Gastrocnemius medialis (tissue), 4 donors: ENCODE data around the gene BCDIN3D. TPM values are rescaled to one million over a fixed set of nuclear protein-coding genes. Genes with fewer than 3 reads are reported as not detected.

Experiments
- ATAC-seq, 2 donors: fragments of 150-250 bp; one replicate each; pipeline ENCODE4 v1.9.1; 2016
- DNase-seq, 2 donors: peaks; one replicate each; pipeline ENCODE4 v3.0.0-alpha.2; 2019
- H3K27ac ChIP-seq, 4 donors: fragments of 200-600 bp; sonication (generic); 1 replicate in 1 of 4; 2 replicates in 3 of 4; pipeline ENCODE4 v1.5.1; 2016 to 2018; ENCODE audit warnings: mild to moderate bottlenecking in 2 of 4, moderate library complexity in 1 of 4
- H3K27me3 ChIP-seq, 3 donors: fragments of 200-600 bp; sonication (generic) in 2 of 3; 1 replicate in 1 of 3; 2 replicates in 2 of 3; pipeline versions ENCODE4 v1.5.1 to v1.6.0; 2016 to 2019; ENCODE audit warnings: mild to moderate bottlenecking in 1 of 3, moderate library complexity in 1 of 3
- H3K36me3 ChIP-seq, 2 donors: fragments of 200-600 bp; sonication (generic) in 1 of 2; one replicate each; pipeline ENCODE4 v1.5.1; 2017 to 2018
- H3K4me1 ChIP-seq, 2 donors: fragments of 200-600 bp; sonication (generic) in 1 of 2; one replicate each; pipeline ENCODE4 v1.5.1; 2016 to 2017; ENCODE audit warnings: mild to moderate bottlenecking in 2 of 2
- H3K4me3 ChIP-seq, 4 donors: fragments of 200-600 bp; sonication (generic) in 3 of 4; 1 replicate in 1 of 4; 2 replicates in 3 of 4; pipeline ENCODE4 v1.5.1; 2016 to 2019; ENCODE audit warnings: mild to moderate bottlenecking in 2 of 4
- H3K9me3 ChIP-seq, 3 donors: fragments of 200-600 bp; sonication (generic) in 2 of 3; 1 replicate in 1 of 3; 2 replicates in 2 of 3; pipeline ENCODE4 v1.5.1; 2016 to 2019
- CTCF ChIP-seq, 5 experiments: fragments of 450-650 bp in 3 of 5; fragments of 200-600 bp in 2 of 5; sonication (generic) in 2 of 5; IDR thresholded peaks in 4 of 5; conservative IDR thresholded peaks in 1 of 5; 1 replicate in 4 of 5; 2 replicates in 1 of 5; pipeline ENCODE4 v1.5.1; 2016 to 2019; ENCODE audit warnings: antibody characterized with exemption in 5 of 5, mild to moderate bottlenecking in 3 of 5, moderate library complexity in 3 of 5
- POLR2A ChIP-seq, 2 donors: fragments of 450-650 bp; IDR thresholded peaks; one replicate each; pipeline ENCODE4 v1.6.1; 2017; ENCODE audit warnings: antibody characterized with exemption in 2 of 2, mild to moderate bottlenecking in 2 of 2, moderate library complexity in 2 of 2
- in situ Hi-C, 4 donors: fragments of 200-750 bp; cut with MboI; loops; one replicate each; pipeline versions ENCODE4 v1.15.0 to v1.8.0; 2017; ENCODE audit warnings: low sequenced_read_pairs in 4 of 4
- intact Hi-C: fragments of 100-400 bp; cut with DNase I; formaldehyde crosslinking; loops from one replicate; pipeline ENCODE4 v1.15.1; 2023; ENCODE audit warnings: low total_unique reads
- total RNA-seq, 4 donors: library from RNA; depleted of rRNA; stranded (reverse); fragments of >200 nt; gene quantifications; one replicate each; pipeline versions ENCODE4 v1.1.0 to v1.2.3, GENCODE V29; 2016

Gene BCDIN3D
- total RNA-seq, 4 donors from 2014 or later: 1.2 to 2.7 (median 2.3) TPM

- in situ Hi-C loops: no loop called here
- Histone ChIP-seq H3K36me3 (peaks cover 0 to 20% of the 10 kb centered on the region in 2 donors), H3K4me1 (no peaks in the 10 kb centered on the region), H3K9me3 (no peaks in the 10 kb centered on the region), H3K27ac (no peak overlapping the region), H3K4me3 (no peak overlapping the region), H3K27me3 (no peaks in the 10 kb centered on the region)
- no peak for DNase-seq
- no peak for TF ChIP-seq CTCF (IDR thresholded peaks at IDR 0.05 in 4 of 5, conservative IDR thresholded peaks at IDR 0.05 in 1 of 5)
- TF ChIP-seq POLR2A (IDR thresholded peaks at IDR 0.05): no peak
- intact Hi-C loops: no loop called here
- no peak for ATAC-seq
These were observed 51.2 kb downstream of the BCDIN3D start for GRCh38 chr12:49791700-49792099.

- TF ChIP-seq POLR2A (IDR thresholded peaks at IDR 0.05) (no peak), CTCF (IDR thresholded peaks at IDR 0.05 in 4 of 5, conservative IDR thresholded peaks at IDR 0.05 in 1 of 5) (no peak)
- intact Hi-C loops: no loop called here
- H3K4me3 ChIP-seq: no peak overlapping the region
- H3K4me1 ChIP-seq: no peaks in the 10 kb centered on the region
- H3K9me3 ChIP-seq: no peaks in the 10 kb centered on the region
- no peak overlapping the region for H3K27ac ChIP-seq
- DNase-seq (no peak), ATAC-seq (no peak)
- H3K27me3 ChIP-seq: no peaks in the 10 kb centered on the region
- in situ Hi-C loops: no loop called here
- H3K36me3 ChIP-seq: peaks cover 0 to 18% of the 10 kb centered on the region in 2 donors
These were observed 52.0 kb downstream of the BCDIN3D start for GRCh38 chr12:49790741-49791555.

GRCh38 chr12:49789992-49790391 is 52.9 kb downstream of the BCDIN3D start:
- H3K9me3 ChIP-seq: no peaks in the 10 kb centered on the region
- intact Hi-C loops: no loop called here
- DNase-seq (no peak), ATAC-seq (no peak)
- no peak overlapping the region for H3K27ac ChIP-seq
- no peak overlapping the region for H3K4me3 ChIP-seq
- TF ChIP-seq POLR2A (IDR thresholded peaks at IDR 0.05) (no peak), CTCF (IDR thresholded peaks at IDR 0.05 in 4 of 5, conservative IDR thresholded peaks at IDR 0.05 in 1 of 5) (no peak)
- H3K36me3 ChIP-seq: peaks cover 0 to 18% of the 10 kb centered on the region in 2 donors
- in situ Hi-C loops: no loop called here
- H3K27me3 ChIP-seq: no peaks in the 10 kb centered on the region
- peaks cover 1 to 2% of the 10 kb centered on the region in 2 donors for H3K4me1 ChIP-seq

GRCh38 chr12:49787672-49788071 is 55.2 kb downstream of the BCDIN3D start:
- Histone ChIP-seq H3K4me1 (peaks cover 20 to 22% of the 10 kb centered on the region in 2 donors), H3K9me3 (no peaks in the 10 kb centered on the region), H3K27me3 (no peaks in the 10 kb centered on the region), H3K27ac (no peak overlapping the region), H3K36me3 (peaks cover 0 to 18% of the 10 kb centered on the region in 2 donors), H3K4me3 (no peak overlapping the region)
- DNase-seq (no peak), ATAC-seq (no peak)
- intact Hi-C loops (no loop called here), in situ Hi-C loops (no loop called here)
- TF ChIP-seq CTCF (IDR thresholded peaks at IDR 0.05 in 4 of 5, conservative IDR thresholded peaks at IDR 0.05 in 1 of 5): no peak
- TF ChIP-seq POLR2A (IDR thresholded peaks at IDR 0.05): no peak

Other genes with a start within 250 kb of the BCDIN3D start
- gene FAM186B, start 237.5 kb downstream of the BCDIN3D start, total RNA-seq: 1 to 10 TPM in 1 of 4 donors, under 1 TPM in 3; 0.31 to 1.0 (median 0.70) TPM
- gene PRPF40B, start 219.5 kb downstream of the BCDIN3D start, total RNA-seq: 10 to 100 TPM; 17.6 to 21.3 (median 20.2) TPM
- gene FMNL3, start 135.7 kb downstream of the BCDIN3D start, total RNA-seq: 1 to 10 TPM; 2.0 to 5.5 (median 4.9) TPM
- gene TMBIM6, start 101.5 kb downstream of the BCDIN3D start, total RNA-seq: 100 to 1,000 TPM; 181 to 310 (median 224) TPM
- 10 to 100 TPM in 3 of 4 donors, 1 to 10 TPM in 1; 8.4 to 15.5 (median 10.4) TPM for gene NCKAP5L, start 14.7 kb downstream of the BCDIN3D start, total RNA-seq
- 1 to 10 TPM in 1 of 4 donors, under 1 TPM in 1, not detected in 2; 0.13 to 1.1 TPM for gene FAIM2, start 60.8 kb upstream of the BCDIN3D start, total RNA-seq
- not detected for gene AQP2, start 107.6 kb upstream of the BCDIN3D start, total RNA-seq
- gene AQP5, start 118.8 kb upstream of the BCDIN3D start, total RNA-seq: not detected
- gene AQP6, start 129.8 kb upstream of the BCDIN3D start, total RNA-seq: not detected
- 10 to 100 TPM in 1 of 4 donors, 1 to 10 TPM in 3; 5.6 to 13.3 (median 6.5) TPM for gene RACGAP1, start 182.4 kb upstream of the BCDIN3D start, total RNA-seq
- under 1 TPM in 2 of 4 donors, not detected in 2; 0.15 to 0.53 TPM for gene ASIC1, start 214.5 kb upstream of the BCDIN3D start, total RNA-seq
- 10 to 100 TPM; 16.9 to 27.3 (median 20.1) TPM for gene SMARCD1, start 242.2 kb upstream of the BCDIN3D start, total RNA-seq